GM23338 (cell line): ENCODE measurements around the gene ARL6IP5.

ENCODE experiments used
- CTCF ChIP-seq, 2 experiments: fragments of 200-600 bp in 1 of 2; sonication (generic) in 1 of 2; conservative IDR thresholded peaks; 2 replicates each; pipeline versions ENCODE4 v1.5.1 to v1.6.1; 2016 to 2017; ENCODE audit warnings: antibody characterized with exemption in 2 of 2, low read depth in 2 of 2, mild to moderate bottlenecking in 2 of 2, moderate library complexity in 1 of 2
- EZH2phosphoT487 ChIP-seq: fragments of 200-600 bp; sonication (generic); IDR thresholded peaks from one replicate; pipeline ENCODE4 v1.8.1; 2018; ENCODE audit warnings: antibody characterized with exemption; ENCODE audit not compliant: unreplicated experiment
- POLR2AphosphoS5 ChIP-seq: IDR thresholded peaks from 2 replicates; pipeline ENCODE4 v1.6.1; 2016; ENCODE audit warnings: antibody characterized with exemption, low read depth
- ZNF331 ChIP-seq: fragments of 250-450 bp; sonication (Bioruptor Pico); IDR thresholded peaks from 2 replicates; pipeline ENCODE4 v1.5.0; 2020; ENCODE audit warnings: low read depth, mild to moderate bottlenecking, moderate library complexity

DNA sequence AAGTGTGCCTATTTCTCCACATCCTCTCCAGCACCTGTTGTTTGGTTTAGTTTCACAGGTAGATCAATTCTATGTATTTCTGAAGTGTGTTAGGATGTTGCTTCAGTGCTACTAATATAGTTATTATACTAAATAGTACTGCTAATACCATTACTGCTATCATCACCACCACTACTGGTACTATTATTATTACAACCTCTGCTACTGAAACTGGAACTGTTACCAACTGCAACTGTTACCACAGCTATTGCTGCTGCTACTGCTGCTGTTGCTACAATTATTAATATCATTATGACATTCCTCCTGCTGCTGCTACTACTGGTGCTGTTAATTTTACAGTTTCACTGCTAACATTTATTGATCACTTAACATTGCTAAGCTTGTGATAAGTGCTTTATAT lies 46.0 kb downstream of the ARL6IP5 start:
- TF ChIP-seq CTCF (conservative IDR thresholded peaks at IDR 0.05; ENCODE audit: low read depth in 2 of 2) (no peak), POLR2AphosphoS5 (no peak), EZH2phosphoT487 (no peak), ZNF331 (CRISPR knock-in tag) (no peak)
